Measurements from ENCODE around the gene PPP1R3A.

PPP1R3A gene

GRCh38 chr7:113880559-113880958 lies 38.2 kb downstream of the PPP1R3A start:
- no peak for DNase-seq

GRCh38 chr7:113878394-113878992 lies 40.3 kb downstream of the PPP1R3A start:
- no peak for DNase-seq

GRCh38 chr7:113875224-113875623 lies 43.6 kb downstream of the PPP1R3A start:
- DNase-seq, result no peak

GRCh38 chr7:113873554-113874151 lies 45.2 kb downstream of the PPP1R3A start:
- DNase-seq, result no peak

- no peak for DNase-seq
Observed at GRCh38 chr7:113872981-113873380, 45.8 kb downstream of the PPP1R3A start.

GRCh38 chr7:113867325-113867724 lies 51.5 kb downstream of the PPP1R3A start:
- DNase-seq, result no peak

- DNase-seq, result no peak
Observed at GRCh38 chr7:113856010-113856409, 62.8 kb downstream of the PPP1R3A start.

- DNase-seq, result no peak
Observed at GRCh38 chr7:113840954-113841353, 77.9 kb downstream of the PPP1R3A start.

- no peak for DNase-seq
Observed at GRCh38 chr7:113835367-113835766, 83.4 kb downstream of the PPP1R3A start.

- DNase-seq, result no peak
Observed at GRCh38 chr7:113832196-113832745, 86.5 kb downstream of the PPP1R3A start.

- no peak for DNase-seq
Observed at GRCh38 chr7:113831556-113831955, 87.3 kb downstream of the PPP1R3A start.

- no peak for DNase-seq
Observed at GRCh38 chr7:113828581-113828980, 90.2 kb downstream of the PPP1R3A start.
